HG03460 (cell line): ENCODE results near the gene C20orf173.

ENCODE experiments used
- ATAC-seq: cut with Tn5 transposase; IDR thresholded peaks from one replicate; pipeline ENCODE4 v1.9.1; 2021; ENCODE audit not compliant: unreplicated experiment

Gene C20orf173

DNA sequence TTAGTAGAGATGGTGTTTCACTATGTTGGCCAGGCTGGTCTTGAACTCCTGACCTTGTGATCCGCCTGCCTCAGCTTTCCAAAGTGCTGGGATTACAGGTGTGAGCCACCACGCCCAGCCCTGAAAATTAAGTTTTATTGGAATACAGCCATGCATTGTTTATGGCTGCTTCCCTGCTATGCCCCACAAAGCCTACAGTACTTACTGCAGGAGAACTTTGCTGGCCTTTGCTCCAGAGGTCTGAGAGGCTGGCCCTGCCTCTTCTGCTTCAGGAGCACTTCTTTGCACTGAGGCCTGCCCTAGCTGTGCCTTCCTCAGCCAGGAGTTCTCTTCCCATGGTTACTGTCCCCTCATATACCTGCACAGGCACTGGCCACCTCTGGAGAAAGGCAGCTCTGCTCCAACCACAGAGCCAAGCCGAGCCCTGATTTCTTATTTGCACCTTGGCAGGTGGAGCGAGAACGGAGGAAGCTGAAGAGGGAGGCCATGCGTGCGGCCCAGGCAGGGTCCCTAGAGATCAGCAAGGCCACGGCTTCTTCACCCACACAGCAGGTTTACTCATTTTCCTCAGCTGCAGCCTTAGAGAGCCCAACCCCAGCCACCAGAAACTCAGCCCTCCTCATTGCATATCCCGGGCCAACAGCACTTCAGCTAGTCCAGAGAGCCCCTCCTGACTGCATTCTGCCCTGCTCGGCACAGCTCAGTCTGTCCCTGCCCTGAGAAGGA is 20.8 kb downstream of the C20orf173 start:
- ATAC-seq: no peak

DNA sequence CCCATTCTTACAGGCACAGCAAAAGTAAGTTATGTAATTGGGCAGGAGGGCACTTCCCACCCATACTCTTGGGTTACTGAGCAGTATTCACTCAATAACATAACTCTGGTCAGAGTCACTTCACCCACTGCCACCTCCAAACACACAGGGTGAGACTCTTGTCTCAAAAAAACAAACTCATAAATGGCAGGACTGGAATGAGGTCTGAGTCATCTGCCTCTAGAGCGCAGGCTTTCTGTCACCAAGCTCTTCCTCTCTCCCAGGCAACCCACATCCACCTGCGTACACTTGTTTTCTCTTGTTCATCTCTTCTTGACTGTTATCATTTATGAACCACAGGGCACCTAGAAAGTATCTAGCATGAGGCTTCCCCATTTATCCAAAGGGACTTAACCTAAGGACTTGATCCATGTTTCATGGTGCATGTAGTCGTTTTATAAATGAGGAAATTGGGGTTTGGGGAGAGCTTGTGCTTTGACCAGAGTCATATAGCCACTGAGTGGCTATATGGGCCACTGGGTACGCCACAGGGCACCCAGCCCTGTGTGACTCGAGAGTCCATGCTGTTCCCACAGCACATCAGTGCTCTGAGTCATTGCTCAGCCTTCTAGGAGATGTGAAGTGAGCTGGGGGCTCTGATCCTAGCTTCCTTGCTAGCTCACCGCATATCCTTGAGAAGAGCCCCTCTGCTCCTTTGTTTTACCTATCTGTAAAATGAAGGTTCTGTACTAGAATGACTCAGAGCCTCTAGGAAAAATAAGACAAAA is 22.4 kb downstream of the C20orf173 start:
- no peak for ATAC-seq

DNA sequence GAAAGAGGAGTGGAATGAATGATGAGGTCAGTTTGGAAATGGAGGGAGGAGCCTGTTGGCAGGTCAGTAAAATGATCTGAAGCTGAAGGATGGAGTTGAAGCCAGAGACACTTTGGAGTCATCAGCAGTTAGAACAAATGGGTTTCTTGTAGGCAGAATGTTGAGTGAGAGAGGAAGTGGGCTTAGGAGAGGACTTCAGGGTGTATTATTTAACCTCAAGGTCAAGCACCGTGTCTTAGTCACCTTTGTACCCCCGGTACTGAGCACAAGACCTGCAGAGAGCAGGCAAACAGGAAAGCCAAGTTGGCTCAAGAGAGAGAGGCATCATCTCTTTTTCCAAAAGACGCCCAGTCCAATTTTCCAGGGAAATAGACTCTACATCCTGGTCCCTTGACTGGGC is 23.3 kb downstream of the C20orf173 start:
- ATAC-seq: no peak

DNA sequence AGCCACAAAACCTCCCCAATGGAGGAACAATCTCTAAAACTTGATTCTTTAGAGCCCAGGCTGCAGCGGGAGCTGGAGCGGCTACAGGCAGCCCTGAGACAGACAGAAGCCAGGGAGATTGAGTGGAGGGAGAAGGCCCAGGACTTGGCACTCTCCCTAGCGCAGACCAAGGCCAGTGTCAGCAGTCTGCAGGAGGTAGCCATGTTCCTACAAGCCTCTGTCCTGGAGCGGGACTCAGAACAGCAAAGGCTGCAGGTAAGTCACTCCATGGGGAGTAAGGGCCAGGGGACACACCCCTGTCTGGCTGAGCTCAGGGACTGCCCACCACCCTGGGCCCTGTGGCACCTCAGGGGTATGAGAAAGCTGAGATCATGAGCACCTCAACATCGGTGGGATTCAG is 24.7 kb downstream of the C20orf173 start:
- no peak for ATAC-seq

DNA sequence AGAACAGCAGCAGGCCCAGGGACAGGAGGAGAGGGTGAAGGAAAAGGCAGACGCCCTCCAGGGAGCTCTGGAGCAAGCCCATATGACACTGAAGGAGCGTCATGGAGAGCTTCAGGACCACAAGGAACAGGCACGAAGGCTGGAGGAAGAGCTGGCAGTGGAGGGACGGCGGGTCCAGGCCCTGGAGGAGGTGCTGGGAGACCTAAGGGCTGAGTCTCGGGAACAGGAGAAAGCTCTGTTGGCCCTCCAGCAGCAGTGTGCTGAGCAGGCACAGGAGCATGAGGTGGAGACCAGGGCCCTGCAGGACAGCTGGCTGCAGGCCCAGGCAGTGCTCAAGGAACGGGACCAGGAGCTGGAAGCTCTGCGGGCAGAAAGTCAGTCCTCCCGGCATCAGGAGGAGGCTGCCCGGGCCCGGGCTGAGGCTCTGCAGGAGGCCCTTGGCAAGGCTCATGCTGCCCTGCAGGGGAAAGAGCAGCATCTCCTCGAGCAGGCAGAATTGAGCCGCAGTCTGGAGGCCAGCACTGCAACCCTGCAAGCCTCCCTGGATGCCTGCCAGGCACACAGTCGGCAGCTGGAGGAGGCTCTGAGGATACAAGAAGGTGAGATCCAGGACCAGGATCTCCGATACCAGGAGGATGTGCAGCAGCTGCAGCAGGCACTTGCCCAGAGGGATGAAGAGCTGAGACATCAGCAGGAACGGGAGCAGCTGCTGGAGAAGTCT is 25.5 kb downstream of the C20orf173 start:
- ATAC-seq: no peak

DNA sequence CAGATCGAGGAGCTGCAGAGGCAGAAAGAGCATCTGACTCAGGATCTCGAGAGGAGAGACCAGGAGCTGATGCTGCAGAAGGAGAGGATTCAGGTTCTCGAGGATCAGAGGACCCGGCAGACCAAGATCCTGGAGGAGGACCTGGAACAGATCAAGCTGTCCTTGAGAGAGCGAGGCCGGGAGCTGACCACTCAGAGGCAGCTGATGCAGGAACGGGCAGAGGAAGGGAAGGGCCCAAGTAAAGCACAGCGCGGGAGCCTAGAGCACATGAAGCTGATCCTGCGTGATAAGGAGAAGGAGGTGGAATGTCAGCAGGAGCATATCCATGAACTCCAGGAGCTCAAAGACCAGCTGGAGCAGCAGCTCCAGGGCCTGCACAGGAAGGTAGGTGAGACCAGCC is 26.2 kb downstream of the C20orf173 start:
- ATAC-seq: no peak

DNA sequence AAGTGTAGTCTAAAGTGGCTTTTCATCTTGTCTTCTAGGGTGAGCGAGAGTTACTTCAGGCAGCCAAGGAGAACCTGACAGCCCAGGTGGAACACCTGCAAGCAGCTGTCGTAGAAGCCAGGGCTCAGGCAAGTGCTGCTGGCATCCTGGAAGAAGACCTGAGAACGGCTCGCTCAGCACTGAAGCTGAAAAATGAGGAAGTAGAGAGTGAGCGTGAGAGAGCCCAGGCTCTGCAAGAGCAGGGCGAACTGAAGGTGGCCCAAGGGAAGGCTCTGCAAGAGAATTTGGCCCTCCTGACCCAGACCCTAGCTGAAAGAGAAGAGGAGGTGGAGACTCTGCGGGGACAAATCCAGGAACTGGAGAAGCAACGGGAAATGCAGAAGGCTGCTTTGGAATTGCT is 27.1 kb downstream of the C20orf173 start:
- ATAC-seq: no peak

DNA sequence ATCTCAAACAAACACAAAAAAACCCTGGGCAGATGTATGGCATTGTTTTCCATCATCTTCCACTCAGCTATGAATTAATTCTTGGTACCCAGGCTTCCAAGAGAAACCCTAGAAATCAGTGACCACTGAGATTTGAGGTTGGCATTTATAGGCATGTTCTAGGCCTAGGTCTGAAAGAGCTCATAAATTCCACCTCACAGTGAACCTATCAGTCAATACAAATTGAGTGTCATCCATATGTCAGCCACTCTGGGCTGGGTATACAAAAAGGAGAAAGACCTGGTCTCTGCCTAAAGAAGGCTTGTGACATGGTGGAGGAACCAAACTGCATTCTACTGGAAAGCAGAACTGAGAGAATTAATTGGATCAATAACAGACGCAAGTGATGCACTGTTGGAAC is 30.2 kb downstream of the C20orf173 start:
- no peak for ATAC-seq

DNA sequence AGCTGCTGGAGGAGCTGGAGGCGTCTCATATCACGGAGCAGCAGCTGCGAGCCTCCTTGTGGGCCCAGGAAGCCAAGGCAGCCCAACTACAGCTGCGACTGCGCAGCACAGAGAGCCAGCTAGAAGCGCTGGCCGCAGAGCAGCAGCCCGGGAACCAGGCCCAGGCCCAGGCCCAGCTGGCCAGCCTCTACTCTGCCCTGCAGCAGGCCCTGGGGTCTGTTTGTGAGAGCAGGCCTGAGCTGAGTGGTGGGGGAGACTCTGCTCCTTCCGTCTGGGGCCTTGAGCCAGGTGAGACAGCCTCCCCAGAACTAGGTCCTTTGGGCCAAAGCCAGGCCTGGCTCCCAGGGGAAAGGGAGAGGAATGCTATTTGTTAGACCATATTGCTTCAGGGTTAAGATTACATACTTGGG is 31.7 kb downstream of the C20orf173 start:
- no peak for ATAC-seq

DNA sequence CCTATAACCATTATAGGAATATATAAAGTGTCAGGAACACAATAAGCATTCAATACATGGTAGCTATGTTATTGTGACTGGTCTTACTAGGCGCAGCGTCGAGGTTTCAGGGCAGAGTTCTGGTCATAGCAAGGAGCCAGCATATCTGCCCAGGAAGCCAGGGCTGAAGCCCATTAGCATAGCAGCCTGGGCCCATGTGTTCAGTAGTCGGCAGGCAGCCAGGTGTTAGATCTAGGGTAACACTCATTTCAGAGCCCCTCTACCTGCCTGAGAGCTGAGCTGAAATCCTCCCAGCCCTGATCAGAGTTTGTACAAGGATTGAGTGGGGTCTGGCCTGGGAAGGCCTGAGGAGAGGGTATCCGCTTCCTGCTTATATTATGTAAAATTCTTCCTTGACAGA is 32.1 kb downstream of the C20orf173 start:
- no peak for ATAC-seq

DNA sequence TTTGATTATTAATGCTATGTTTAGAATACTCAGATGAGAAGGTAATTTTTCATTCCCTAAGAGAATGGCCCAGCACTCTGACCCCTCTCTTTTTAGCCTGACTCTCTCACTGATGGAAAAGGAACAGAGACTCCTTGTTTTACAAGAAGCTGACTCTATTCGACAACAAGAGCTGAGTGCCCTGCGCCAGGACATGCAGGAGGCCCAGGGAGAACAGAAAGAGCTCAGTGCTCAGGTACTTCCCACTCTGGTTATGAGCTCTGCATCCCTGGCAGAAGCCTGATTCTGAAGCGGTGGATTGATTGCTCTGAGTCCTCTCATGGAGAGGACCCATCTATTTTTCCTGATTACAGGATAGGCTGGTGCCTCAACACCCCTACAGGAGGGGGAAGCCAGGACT is 33.0 kb downstream of the C20orf173 start:
- ATAC-seq: no peak

DNA sequence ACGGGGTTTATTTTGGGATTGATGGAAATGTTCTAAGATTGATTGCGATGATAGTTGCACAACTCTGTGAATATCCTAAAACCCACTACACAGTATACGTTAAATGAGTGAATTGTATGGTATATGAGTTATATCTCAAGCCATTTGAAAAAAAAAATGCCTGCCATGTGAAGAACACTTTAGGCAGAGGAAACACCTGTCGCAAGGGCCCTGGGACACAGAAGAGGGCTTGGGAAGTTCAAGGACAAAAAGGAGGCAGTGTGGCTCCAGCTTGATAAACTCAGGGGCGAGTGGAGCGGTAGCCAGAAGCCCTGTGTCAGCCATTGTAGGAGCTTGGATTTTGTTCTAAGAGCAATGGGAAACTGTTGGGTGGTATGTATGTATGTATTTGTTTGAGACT is 37.1 kb downstream of the C20orf173 start:
- no peak for ATAC-seq

DNA sequence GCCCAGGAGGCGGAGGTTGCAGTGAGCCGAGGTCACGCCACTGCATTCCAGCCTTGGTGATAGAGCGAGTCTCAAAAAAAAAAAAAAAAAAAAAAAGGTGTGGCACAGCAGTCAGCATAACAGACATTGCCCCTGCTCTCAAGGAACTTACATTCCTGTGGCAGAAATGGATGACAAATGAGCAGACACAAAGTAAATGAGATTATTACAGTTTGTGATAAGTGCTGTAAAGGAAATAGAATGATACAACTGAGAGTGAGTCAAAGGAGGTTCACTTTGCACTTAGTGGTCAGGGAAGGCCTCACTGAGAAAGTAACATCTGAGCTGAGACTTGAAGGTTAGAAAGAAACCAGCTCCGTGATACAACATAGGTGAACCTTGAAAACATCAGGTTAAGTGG is 37.6 kb downstream of the C20orf173 start:
- no peak for ATAC-seq

DNA sequence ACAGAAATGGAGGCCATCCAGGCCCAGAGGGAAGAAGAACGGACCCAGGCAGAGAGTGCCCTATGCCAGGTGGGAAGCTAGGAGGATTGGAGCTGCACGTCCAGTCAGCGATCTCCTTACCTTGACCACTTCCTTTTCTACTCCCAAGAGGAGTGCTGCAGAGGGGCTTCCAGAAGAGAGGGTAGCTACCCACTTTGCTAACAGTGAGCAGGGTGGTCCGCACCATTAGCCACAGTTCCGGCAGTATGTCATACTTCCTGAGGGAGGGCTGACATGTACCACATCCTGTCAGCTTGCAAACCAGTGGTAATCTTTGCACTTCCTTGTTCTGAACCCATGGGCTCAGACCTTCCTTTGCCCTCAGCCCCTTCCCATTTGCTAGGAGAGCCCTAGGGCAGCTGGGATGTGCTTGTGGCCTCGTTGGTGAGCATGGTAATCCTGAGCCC is 38.7 kb downstream of the C20orf173 start:
- peak; percentile 99 for ATAC-seq

DNA sequence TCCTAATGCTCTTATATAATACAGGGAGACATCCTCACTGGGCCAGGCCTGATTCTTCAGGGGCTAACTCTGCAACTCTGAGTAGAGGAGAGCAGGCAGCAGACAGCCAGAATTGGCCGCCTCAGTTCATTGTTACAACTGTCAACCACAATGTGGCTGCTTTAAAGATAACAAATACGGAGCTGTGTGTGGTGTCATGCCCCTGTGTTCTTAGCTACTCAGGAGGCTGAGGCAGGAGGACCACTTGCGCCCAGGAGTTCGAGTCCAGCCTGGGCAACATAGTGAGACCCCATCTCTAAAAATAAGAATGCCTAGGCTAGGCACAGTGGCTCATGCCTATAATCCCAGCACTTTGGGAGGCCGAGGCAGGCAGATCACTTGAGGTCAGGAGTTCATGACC is 39.7 kb downstream of the C20orf173 start:
- ATAC-seq: no peak

DNA sequence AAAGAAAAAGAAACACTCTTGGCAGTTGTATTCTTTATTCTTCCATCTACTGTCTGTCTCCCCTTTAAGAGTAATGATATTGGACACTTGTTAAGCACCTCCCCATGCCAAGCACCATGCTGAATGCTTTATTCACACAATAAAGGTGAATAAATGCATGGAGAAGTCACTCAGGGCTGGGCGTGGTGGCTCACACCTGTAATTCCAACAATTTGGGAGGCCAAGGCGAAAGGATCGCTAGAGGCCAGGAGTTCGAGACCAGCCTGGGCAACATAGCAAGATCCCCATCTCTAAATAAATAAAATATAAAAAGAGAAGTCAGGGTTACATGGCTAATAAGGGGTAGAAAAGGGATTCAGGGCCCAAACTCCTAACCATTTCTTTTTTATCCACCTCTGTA is 42.0 kb downstream of the C20orf173 start:
- no peak for ATAC-seq

DNA sequence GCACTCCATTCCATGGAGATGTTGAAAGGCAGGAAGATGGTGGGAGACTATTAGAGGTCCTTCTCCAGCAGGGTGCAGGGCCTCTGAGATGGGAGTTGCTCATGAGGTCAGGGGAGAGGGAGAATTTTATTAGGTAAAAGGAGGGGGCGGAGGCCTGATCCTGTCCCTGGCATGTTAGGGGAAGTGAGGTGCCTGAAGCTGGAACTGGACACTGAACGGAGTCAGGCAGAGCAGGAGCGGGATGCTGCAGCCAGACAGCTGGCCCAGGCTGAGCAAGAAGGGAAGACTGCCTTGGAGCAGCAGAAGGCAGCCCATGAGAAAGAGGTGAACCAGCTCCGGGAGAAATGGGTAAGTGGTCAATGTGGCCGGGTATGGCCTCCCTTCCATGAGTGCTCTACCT is 49.7 kb downstream of the C20orf173 start:
- ATAC-seq: no peak

DNA sequence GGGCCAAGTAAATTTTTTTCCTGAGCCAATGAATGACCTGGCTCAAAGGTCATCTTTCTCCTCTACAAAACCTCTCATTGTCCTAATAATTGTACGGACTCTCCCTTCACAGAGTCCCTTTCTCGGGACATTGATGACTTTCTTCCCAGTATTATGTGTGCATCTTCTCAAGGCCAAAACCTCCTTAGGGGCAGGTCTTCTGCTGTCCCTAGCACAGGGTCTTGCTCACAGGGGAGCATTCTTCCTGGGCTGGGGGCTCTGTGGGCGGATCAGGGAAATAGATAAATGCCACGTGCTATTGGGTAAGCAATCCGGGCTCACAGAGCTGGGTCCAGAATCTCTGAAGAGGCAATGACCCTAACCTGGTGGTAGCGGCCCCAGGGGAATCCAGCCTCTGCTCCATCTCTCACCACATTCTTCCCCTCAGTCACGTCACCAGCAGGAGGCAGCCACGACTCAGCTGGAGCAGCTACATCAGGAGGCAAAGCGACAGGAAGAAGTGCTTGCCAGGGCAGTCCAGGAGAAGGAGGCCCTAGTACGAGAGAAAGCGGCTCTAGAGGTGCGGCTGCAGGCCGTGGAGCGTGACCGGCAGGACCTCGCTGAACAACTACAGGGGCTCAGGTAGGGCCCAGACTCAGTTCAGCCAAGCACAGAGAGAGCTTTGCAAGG is 50.5 kb downstream of the C20orf173 start:
- ATAC-seq: no peak
